Adipocyte (in vitro differentiated cells): ENCODE results near the gene SLC30A4.
"Not testable (repeated sequence)": the region's sequence is repeated elsewhere in the genome, so short reads cannot be mapped to it uniquely, and the experiment has no call there.

Experiments
- DNase-seq: peaks from one replicate; pipeline ENCODE4 v3.0.0-alpha.2; 2015; ENCODE audit warnings: low read depth
- H3K27me3 ChIP-seq: replicated peaks from 2 replicates; pipeline ENCODE4 v1.7.0; 2013; ENCODE audit warnings: mild to moderate bottlenecking, low read length, moderate library complexity; ENCODE audit not compliant: control insufficient read depth, insufficient read depth
- H3K36me3 ChIP-seq: 2 replicates; pipeline ENCODE4 v1.7.0; 2013; ENCODE audit warnings: low read length, mild to moderate bottlenecking, moderate library complexity; ENCODE audit not compliant: control insufficient read depth, insufficient read depth, severe bottlenecking
- H3K4me1 ChIP-seq: 2 replicates; pipeline ENCODE4 v1.7.0; 2013; ENCODE audit warnings: mild to moderate bottlenecking, low read length, moderate library complexity; ENCODE audit not compliant: control insufficient read depth, insufficient read depth
- H3K4me3 ChIP-seq: 2 replicates; pipeline ENCODE4 v1.7.0; 2013; ENCODE audit warnings: mild to moderate bottlenecking, low read length, moderate library complexity
- H3K9ac ChIP-seq: 2 replicates; pipeline ENCODE4 v1.7.0; 2013; ENCODE audit warnings: mild to moderate bottlenecking, low read length, moderate library complexity
- H3K9me3 ChIP-seq: 2 replicates; pipeline ENCODE4 v1.7.0; 2013; ENCODE audit warnings: mild to moderate bottlenecking, low read length, moderate library complexity; ENCODE audit not compliant: control insufficient read depth

SLC30A4 gene

GRCh38 chr15:45539680-45540079, 17.1 kb upstream of the SLC30A4 start:
- Histone ChIP-seq H3K27me3 (no peaks in the 10 kb centered on the region), H3K9ac (no peak overlapping the region), H3K4me1 (no peaks in the 10 kb centered on the region), H3K36me3 (no peaks in the 10 kb centered on the region), H3K9me3 (no peaks in the 10 kb centered on the region), H3K4me3 (no peak overlapping the region)
- DNase-seq = no peak

- no peak overlapping the region for H3K9ac ChIP-seq
- no peak for DNase-seq
- H3K4me3 ChIP-seq = no peak overlapping the region
- no peaks in the 10 kb centered on the region for H3K9me3 ChIP-seq
- no peaks in the 10 kb centered on the region for H3K27me3 ChIP-seq
- H3K36me3 ChIP-seq = no peaks in the 10 kb centered on the region
- H3K4me1 ChIP-seq = no peaks in the 10 kb centered on the region
These were observed 14.4 kb upstream of the SLC30A4 start for GRCh38 chr15:45536934-45537333.

DNA sequence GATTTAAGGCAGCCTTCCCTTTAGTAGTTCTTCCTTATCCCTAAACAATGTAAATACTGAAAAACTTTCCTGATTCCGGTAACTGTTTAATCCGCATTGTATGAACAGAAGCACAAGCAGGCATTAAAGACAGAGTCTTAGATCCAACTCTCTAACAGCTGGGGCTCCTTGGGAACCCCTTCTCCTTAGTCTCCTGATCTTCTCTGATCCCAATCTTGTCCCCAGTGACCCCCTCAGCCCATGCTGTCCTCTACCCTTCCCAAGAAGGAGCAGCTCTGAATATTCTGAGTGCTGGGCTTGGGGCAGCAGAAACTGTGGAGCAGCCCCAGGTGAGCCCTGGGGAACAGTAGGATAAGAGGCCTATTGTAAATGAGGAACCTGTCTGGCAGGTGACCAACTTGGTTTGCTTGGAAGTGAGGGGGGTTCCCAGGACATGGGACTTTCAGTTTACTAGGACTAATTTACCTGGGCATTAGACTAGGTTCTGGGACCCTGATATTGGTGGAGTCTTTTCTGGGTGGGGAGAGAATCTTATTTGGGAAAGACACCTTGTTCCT, 13.0 kb upstream of the SLC30A4 start:
- Histone ChIP-seq H3K27me3 (no peaks in the 10 kb centered on the region), H3K4me1 (no peaks in the 10 kb centered on the region), H3K9me3 (no peaks in the 10 kb centered on the region), H3K9ac (no peak overlapping the region), H3K36me3 (no peaks in the 10 kb centered on the region), H3K4me3 (no peak overlapping the region)
- no peak for DNase-seq

DNA sequence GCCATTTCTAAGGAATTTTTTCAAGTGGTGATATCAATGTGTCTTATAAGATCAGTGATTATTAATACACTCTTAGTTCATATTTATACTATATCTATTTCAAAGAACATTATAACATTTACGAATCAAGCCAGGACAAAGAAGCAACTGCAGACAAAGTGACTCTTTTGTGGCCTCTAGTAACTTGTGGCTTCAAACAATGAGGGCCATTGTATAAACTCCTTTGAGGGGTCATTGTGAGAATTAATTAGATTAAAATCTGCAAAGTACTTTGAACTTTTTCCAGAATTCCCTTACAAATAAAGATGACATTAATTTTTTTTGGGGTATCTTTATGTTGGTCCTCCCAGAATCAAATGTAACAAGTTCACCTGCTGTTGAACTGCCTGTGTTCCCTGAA, 12.3 kb upstream of the SLC30A4 start:
- Histone ChIP-seq H3K9me3 (no peaks in the 10 kb centered on the region), H3K4me1 (no peaks in the 10 kb centered on the region), H3K36me3 (no peaks in the 10 kb centered on the region), H3K27me3 (no peaks in the 10 kb centered on the region), H3K9ac (no peak overlapping the region), H3K4me3 (no peak overlapping the region)
- DNase-seq = no peak

DNA sequence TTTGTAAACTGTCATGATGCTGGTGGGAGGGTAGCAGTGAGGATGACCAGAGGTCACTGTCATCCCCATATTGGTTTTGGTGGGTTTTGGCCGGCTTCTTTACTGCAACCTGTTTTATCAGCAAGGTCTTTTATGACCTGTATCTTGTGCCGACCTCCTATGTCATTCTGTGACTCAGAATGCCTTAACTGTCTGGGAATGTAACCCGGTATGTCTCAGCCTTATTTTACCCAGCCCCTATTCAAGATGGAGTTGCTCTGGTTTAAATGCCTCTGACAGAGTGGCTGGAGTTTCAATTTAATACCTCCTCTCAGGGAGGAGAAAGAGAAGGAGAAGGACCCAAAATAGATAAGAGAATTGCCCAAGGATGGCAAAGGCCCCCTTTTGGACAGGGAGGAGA, 10.3 kb upstream of the SLC30A4 start:
- H3K4me3 ChIP-seq, H3K27me3 ChIP-seq, H3K9ac ChIP-seq, DNase-seq, H3K36me3 ChIP-seq, H3K4me1 ChIP-seq, H3K9me3 ChIP-seq: not testable (repeated sequence)

DNA sequence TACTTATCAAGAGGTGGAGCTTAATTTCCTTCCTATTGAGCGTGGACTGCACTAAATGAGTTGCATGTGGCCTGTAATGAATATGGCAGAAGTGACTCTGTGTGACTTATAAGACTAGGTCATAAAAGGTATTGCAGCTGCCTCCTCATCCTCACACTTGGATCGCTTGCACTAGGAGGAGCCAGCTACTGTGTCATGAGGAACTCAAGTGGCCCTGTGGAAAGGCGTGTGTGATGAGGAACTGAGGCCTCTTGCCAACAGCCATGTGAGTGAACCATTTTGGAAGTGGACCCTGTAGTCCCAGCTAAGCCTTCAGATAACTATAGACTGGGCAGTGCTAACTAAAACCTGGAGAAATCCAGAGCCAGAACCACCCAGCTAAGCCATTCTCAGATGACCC, 7.1 kb upstream of the SLC30A4 start:
- no peaks in the 10 kb centered on the region for H3K9me3 ChIP-seq
- no peak overlapping the region for H3K9ac ChIP-seq
- H3K36me3 ChIP-seq = no peaks in the 10 kb centered on the region
- H3K4me3 ChIP-seq = no peak overlapping the region
- no peaks in the 10 kb centered on the region for H3K4me1 ChIP-seq
- DNase-seq = no peak
- no peaks in the 10 kb centered on the region for H3K27me3 ChIP-seq

GRCh38 chr15:45527086-45527485, 4.5 kb upstream of the SLC30A4 start:
- no peaks in the 10 kb centered on the region for H3K36me3 ChIP-seq
- no peak overlapping the region for H3K4me3 ChIP-seq
- no peaks in the 10 kb centered on the region for H3K27me3 ChIP-seq
- H3K9me3 ChIP-seq = no peaks in the 10 kb centered on the region
- H3K4me1 ChIP-seq = peaks cover 3% of the 10 kb centered on the region
- no peak overlapping the region for H3K9ac ChIP-seq
- DNase-seq = no peak

GRCh38 chr15:45523166-45523460, 558 bp upstream of the SLC30A4 start:
- Histone ChIP-seq H3K4me1 (peaks cover 16% of the 10 kb centered on the region), H3K9ac (peak overlapping the region; percentile 85), H3K9me3 (no peaks in the 10 kb centered on the region), H3K36me3 (no peaks in the 10 kb centered on the region), H3K27me3 (no peaks in the 10 kb centered on the region), H3K4me3 (peak overlapping the region; percentile 94)
- no peak for DNase-seq

- no peaks in the 10 kb centered on the region for H3K27me3 ChIP-seq
- peak; percentile 25 for DNase-seq
These were observed 793 bp downstream of the SLC30A4 start for GRCh38 chr15:45521596-45522327.

GRCh38 chr15:45510758-45511280, 11.7 kb downstream of the SLC30A4 start:
- no peaks in the 10 kb centered on the region for H3K9me3 ChIP-seq
- no peak overlapping the region for H3K9ac ChIP-seq
- no peaks in the 10 kb centered on the region for H3K4me1 ChIP-seq
- H3K4me3 ChIP-seq = no peak overlapping the region
- no peak for DNase-seq
- H3K27me3 ChIP-seq = no peaks in the 10 kb centered on the region
- H3K36me3 ChIP-seq = peaks cover 15% of the 10 kb centered on the region

More at GRCh38 chr15:45521596-45522327, 793 bp downstream of the SLC30A4 start:
- Histone ChIP-seq H3K9me3 (no peaks in the 10 kb centered on the region), H3K9ac (peak overlapping the region; percentile 85), H3K36me3 (no peaks in the 10 kb centered on the region), H3K4me1 (peaks cover 16% of the 10 kb centered on the region), H3K4me3 (peak overlapping the region; percentile 94)

DNA sequence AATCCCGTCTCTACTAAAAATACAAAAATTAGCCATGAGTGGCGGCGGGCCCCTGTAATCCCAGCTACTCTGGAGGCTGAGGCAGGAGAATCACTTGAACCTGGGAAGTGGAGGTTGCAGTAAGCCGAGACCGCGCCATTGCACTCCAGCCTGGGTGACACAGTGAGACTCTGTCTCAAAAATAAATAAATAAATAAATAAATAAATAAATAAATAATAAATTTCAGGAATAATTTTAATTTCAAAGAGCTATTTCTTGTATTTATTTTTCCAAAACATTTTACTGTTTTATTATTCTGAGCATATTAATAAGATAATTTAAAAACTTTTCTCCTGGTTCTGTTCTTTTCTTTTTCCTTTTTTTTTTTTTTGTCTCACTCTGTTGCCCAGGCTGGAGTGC, 15.4 kb downstream of the SLC30A4 start:
- not testable (repeated sequence) for H3K27me3 ChIP-seq, DNase-seq, H3K4me3 ChIP-seq, H3K4me1 ChIP-seq, H3K9ac ChIP-seq, H3K9me3 ChIP-seq
- H3K36me3 ChIP-seq = peaks cover 17% of the 10 kb centered on the region

DNA sequence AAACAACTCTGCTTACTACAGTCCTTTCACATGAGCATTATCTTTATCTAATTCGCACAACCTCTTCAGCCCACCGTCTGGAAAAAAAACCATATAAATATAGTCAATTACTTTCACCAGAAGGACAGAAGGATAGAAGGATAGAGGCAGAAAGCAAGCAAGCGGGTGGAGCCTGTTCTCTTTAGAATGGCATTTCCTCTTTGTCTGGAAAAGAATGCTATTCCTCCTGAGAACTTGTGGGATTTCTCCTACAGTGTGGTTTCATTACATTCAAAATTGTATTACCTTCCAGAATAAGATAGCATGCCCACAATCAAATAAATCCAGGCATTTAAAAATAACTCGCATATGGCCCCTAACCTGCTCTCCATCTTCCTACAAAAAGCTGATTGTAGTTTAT, 23.1 kb downstream of the SLC30A4 start:
- DNase-seq = peak; percentile 46
- H3K4me3 ChIP-seq = no peak overlapping the region
- H3K36me3 ChIP-seq = no peaks in the 10 kb centered on the region
- H3K27me3 ChIP-seq = no peaks in the 10 kb centered on the region
- H3K9ac ChIP-seq = no peak overlapping the region
- no peaks in the 10 kb centered on the region for H3K9me3 ChIP-seq
- peaks cover 8% of the 10 kb centered on the region for H3K4me1 ChIP-seq
